Erythroblast (primary cell): ENCODE measurements around the gene MGST3.
"Not testable (repeated sequence)": the region's sequence is repeated elsewhere in the genome, so short reads cannot be mapped to it uniquely, and the experiment has no call there.

Experiments used
- DNase-seq, 2 experiments: peaks; one replicate each; lab custom pipeline; 2025; lab: John Stamatoyannopoulos, UW
- GATA1 ChIP-seq: IDR thresholded peaks from 2 replicates; pipeline ENCODE4 v1.6.1; 2011; ENCODE audit warnings: low read depth, mild to moderate bottlenecking, control low read depth, low read length, moderate library complexity
- POLR2A ChIP-seq: IDR thresholded peaks from 2 replicates; pipeline ENCODE4 v1.6.1; 2011; ENCODE audit warnings: mild to moderate bottlenecking, low read length

Gene MGST3

DNA sequence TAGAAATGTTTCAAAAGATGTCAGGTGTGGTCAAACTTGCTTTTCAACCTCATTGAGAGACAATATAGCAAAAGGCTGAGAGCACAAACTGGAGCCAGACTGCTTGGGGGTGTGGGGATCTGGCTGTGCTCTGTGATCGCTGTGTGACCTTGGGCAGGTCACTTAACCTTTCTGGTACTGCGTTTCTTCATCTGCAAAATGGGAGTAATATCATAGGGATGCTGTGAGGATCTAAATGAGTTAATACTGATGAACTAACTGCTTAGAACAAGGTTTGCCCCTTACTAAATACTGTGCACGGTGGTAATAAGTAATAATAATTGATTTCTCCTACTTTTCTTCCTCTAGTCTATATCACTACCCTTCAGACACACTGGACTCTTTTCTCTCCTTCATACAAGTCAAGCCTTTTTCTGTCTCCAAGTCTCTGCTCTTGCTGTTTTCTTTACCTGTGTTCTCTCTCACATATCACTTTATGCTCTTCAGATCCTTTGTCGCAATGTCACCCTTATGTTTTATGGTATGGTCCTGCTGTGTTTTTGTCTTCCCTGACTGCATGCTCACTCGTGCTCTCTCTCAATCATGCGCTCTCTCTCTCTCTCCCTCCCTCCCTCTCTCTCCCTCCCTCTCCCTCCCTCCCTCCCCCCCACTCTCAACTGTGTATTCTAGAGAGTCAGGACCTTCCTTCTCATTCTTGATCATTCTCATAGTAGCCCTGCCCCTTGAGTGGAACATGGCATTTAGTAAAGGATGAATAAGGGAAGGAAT lies 3.3 kb downstream of the MGST3 start:
- TF ChIP-seq POLR2A (no peak), GATA1 (no peak)
- DNase-seq = no peak

DNA sequence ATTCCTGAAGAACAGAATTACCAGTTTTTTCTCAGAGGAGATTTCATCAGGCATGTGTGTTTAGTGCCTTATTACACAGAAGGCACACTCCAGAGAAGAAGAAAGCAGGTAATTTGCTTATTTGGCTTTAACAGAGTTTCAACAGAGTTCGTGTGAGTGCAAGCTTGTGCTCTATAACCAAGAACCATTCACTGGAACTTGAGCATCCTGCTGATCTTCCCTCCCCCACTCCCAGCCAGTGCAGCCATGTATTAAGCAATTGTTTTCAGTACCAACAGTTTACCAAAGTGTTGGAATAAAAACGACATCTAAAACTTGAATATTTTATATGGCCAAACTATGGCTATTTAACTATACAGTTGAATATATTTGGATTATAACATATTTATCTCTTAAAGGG lies 4.3 kb downstream of the MGST3 start:
- no peak for DNase-seq
- TF ChIP-seq POLR2A = no peak
- TF ChIP-seq GATA1 = no peak

DNA sequence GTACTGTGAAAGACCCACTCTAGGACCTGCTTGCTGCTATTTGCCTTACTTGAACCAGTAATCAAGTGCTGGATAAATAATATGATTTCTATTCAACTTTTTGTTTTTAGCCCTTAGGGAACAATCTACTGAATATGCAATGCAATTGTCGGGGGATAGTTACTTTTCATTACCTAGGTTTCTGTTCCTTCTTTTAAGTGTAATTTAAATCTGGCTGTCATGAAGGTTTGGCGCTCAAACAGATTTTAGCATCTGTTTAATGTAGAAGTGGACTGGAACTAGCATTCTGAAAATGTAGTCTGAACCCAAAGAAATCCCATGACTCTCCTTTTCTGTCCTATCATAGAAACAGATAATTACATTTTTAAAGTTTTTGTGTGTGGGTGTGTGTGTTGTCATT lies 4.8 kb downstream of the MGST3 start:
- no peak for DNase-seq
- no peak for TF ChIP-seq GATA1
- TF ChIP-seq POLR2A = no peak

DNA sequence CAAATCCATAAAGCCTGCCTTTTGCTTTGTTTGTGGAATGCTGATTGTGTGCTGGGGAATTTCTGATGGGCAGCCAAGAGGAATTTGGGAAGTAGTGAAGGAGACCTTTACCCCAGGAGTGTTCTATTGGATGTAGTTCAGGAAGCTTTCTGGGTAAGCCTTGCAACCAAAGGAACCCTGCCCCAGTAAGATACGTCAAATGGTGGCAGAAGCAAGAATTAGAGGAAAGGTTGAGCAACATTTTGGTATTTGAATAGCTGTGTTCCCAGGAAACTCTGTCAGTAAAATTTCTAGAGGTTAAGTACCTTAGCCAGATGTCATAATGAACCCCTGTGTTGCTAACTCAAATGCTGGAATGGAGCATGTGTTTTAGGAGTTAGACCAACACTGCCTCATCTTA lies 6.4 kb downstream of the MGST3 start:
- TF ChIP-seq POLR2A = no peak
- TF ChIP-seq GATA1 = no peak
- no peak for DNase-seq

DNA sequence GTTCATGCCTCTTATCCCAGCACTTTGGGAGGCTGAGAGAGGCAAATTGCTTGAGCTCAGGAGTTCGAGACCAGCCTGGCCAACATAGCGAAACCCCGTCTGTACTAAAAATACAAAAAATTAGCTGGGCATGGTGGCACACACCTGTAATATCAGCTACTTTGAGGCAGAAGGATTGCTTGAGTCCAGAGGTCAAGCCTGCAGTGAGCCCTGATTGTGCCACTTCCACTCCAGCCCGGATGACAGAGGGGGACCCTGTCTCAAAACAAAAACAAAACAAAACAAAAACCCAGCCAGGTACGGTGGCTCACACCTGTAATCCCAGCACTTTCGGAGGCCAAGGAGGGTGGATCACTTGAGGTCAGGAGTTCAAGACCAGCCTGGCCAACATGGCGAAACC lies 7.2 kb downstream of the MGST3 start:
- DNase-seq = not testable (repeated sequence)

DNA sequence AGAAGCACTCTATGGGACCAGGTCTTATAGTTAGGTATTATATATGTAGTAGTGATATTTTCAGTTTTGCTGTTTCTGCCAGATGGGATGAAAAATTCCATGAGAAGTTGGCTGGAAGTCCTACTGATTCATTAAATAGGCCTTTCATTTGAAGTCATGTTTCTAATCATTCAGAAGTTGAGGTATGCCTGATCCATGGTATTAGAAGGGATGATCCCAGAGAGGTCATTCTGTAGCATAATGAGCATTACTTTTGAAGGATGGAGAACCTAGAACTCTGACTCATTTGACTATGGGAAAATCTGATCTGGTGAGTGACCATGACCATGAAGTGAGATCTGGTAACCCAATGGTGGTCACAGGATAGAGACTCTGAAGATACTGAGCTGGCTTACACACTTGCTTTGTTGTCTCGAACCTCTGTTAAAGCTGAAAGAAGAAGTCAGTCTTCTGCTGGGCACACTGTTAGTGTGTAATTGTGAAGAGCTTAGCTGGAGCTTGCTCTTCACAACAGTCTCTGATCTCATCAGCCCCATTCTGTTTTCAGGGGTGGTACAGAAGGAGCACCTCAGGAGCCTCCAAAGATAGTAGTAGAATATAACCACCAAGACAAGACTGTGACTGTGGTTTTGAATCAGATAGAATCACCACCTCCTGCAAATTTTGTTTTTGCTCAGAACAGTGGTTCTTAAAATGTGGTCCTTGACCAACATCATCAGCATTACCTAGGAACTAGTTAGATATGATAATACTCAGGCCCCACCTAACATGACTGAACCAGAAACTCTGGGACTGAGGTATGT lies 9.0 kb downstream of the MGST3 start:
- TF ChIP-seq POLR2A = no peak
- TF ChIP-seq GATA1 = no peak
- DNase-seq = no peak

DNA sequence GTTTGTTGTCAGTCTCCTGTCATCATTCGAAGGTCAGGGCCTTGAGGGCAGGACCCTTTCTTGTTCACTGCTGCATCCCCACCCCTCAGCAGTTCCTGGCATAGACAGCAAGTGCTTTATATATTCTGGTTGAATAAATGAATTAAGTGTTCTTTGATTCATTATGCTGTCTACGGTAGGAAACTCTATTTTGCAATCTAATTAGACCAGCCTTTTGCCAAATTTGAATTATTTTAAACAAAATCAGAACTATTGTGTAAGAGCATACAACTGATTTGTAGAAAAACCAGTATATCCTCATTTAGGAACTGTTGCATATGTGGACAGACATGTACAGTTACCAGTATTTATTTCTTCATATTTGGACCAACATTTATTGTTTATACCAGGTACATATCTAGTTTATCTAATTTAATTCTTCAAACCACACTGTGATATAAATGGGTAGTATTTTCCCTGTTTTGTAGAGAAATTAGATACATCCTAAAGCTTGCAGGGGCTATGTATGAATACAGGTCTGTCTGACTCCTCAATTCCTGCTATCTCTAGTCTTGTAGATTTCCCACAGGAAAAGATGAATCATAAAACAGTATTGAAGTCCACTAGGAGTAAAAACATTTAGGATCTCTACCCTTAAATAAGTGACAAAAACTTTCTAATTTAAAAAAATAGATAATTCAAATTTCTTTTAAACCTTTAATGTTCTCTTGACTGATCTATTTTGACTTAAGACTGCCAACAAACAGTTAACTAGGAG lies 10.4 kb downstream of the MGST3 start:
- TF ChIP-seq POLR2A = no peak
- no peak for TF ChIP-seq GATA1
- DNase-seq = no peak

DNA sequence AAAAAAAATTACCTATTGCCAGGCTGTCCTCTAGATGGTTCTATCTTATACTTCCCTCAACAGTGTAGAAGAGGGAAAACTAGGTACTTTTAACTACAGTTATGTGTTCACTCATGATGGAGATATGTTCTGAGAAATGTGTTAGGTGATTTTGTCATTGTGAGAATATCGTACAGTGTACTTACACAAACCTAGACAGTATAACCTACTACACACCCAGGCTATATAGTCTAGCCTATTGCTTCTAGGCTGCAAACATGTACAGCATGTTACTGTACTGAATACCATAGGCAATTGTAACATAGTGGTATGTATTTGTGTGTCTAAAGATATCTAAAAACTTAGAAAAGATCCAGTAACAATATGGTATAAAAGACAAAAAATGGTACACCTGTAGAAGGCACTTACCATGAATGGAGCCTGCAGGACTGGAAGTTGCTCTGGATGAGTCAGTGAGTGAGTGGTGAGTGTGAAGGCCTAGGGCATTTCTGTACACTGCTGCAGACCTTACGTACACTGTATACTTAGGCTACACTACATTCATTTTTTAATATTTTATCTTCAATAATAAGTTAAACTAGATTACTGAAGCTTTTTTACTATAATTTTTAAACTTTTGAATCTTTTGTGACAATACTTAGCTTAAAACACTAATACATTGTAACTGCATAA lies 13.2 kb downstream of the MGST3 start:
- DNase-seq = peak in 1 of 2 experiments; percentile 29
- TF ChIP-seq GATA1 (no peak), POLR2A (no peak)

DNA sequence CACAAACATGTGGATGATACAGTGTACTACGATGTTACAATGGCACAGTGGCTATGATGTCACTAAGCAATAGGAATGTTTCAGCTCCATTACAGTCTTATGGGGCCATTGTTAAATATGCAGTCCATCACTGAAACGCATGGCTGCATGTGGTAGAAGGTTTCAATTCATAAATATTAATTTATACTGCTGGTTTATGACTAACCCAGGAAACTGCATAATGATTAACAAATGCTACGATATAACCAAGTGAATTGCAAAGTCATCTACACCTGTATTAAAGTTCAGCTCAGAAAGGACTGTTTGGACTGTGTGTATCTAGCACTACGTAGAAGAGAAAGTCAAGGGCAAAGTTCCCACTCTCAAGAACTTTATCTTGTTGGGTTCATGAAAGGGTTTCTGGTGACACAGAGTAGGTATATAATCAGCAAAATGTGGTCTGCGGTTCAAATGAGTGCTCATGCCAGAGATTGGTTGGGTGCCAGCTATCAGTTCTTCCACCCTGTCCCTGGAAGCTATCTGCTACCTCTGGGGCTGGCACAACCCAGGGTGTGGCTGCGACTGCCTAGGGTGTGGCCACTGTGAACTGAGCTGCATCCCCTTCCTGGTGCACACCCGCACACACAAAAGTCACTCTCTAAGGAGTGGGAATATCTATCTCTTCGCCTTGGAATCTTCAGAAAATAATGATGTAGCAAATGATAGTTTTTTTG lies 14.8 kb downstream of the MGST3 start:
- DNase-seq = peak; percentile 93 to 98
- TF ChIP-seq GATA1 (no peak), POLR2A (peak; percentile 45)

DNA sequence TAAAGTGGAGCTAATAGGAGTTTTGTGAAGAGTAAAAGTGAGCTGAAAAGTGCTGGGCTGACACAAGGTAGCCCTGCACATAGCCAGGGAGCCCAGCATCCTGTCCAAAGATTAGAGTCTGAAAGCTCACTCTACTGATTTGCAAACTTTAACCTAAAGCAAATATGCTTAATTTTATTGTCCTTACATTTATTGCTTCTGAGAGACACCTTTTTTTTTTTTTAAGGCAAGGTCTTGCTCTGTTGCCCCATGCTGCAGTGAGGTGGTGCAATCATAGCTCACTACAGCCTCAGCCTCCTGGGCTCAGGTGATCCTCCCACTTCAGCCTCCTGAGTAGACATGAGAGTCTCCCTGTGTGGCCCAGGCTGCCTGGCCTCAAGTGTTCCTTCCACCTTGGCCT lies 16.5 kb downstream of the MGST3 start:
- no peak for TF ChIP-seq GATA1
- TF ChIP-seq POLR2A = no peak
- peak; percentile 6 to 33 for DNase-seq

DNA sequence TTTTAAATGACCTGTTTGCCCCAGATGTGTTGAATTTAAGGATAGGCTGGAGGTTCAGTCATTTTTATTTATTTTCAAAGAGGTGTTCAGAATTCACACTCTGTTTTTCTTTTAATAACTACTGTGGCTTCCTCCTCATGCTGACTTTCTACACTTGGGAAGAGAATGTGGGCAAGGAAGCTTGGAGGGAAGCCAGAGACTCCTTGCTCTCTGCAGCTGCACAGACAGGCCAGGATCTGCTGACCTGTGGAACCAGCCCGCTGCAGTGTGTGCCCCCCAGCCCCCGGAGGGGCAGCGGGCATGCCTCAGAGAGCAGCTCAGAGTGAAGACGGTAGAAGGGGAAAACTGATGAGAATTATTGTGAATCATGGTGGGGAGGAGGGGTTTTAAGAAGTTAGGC lies 16.9 kb downstream of the MGST3 start:
- no peak for TF ChIP-seq POLR2A
- no peak for TF ChIP-seq GATA1
- no peak for DNase-seq

DNA sequence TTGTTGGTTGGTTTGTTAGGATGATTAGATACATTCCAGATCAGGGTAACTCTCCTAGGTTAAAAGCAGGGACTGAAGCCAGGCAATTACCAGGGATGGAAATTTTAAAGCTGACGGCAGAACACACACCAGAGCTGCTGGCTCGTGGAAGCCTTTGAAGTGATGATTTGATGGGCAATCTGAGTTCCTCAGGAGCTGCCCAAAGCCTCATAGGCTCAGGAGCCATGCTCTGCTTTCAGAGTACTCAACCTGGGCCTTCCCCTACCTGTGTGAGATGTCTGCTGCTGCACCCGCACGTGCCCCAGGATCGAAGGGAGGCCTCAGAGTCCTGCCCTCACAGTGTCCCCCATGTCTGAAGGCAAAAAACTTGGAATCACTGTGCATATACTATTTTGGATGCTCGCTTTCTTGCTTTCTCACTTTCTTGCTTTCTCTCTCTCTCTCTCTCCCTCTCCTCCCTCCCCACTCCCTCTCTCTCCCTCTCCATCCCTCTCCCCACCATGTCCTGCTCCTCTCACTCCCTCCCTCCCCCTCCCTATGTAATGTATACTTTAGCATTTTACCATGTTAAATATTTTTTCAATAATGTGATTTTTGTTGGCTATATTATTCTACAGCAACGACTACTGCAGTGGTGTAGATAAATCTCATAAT lies 18.0 kb downstream of the MGST3 start:
- TF ChIP-seq POLR2A (no peak), GATA1 (no peak)
- DNase-seq = no peak

DNA sequence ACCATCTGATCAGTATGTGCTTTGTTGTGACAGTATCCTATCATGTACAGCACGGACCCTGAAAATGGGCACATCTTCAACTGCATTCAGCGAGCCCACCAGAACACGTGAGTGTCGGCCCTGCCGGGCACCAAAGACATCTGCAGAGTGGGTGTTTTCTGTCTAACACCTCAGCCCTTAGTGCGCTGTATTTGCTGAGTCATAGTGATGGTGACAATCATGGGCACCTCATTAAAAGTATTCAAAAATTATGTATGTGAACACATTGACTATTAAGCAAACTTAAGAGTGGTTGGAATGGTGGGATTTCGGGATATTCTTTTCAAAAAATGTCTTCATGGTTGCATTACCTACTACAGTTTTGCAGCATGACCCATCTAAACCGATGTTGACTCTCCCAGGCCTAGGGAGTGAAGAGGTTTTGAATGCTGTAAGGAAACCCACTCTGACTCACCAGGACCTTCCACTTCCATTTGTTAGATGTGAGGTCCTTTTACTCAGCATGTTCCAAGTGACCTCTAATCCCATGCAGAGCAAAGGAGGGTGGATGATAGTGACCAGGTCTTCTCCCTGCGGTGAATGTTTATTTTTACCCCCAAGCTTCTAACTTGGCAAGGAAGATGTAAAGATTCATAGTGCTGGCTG lies 20.1 kb downstream of the MGST3 start:
- DNase-seq = peak; percentile 18 to 52
- no peak for TF ChIP-seq POLR2A

DNA sequence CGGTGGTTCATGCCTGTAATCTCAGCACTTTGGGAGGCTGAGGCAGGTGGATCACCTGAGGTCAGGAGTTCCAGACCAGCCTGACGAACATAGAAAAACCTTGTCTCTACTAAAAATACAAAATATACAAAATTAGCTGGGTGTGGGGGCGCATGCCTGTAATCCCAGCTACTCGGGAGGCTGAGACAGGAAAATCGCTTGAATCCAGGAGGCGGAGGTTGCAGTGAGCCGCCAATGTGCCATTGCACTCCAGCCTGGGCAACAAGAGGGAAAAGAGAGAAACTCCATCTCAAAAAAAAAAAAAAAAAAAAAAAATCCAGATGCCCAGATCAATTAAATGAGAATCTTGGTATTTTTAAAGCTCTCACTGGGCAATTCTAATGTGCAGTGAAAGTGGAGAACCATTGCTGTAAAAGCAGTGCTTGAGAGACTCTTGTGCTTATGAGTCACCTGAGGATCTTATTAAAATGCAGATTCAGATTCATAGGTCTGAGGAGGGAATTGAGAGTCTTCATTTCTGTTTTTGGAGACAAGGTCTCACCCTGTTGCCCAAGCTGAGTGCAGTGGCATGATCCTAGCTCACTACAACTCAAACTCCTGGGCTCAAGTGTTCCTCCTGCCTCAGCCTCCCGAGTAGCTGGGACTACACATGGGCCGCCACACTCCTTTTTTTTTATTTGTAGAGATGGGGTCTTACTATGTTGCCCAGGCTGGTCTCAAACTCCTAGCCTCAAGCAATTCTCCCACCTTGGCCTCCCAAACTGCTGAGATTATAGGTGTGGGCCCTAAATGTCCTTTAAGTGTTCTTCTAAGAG lies 27.9 kb downstream of the MGST3 start:
- not testable (repeated sequence) for DNase-seq
